ENCODE measurements around the gene BLVRA.

The BLVRA gene

DNA sequence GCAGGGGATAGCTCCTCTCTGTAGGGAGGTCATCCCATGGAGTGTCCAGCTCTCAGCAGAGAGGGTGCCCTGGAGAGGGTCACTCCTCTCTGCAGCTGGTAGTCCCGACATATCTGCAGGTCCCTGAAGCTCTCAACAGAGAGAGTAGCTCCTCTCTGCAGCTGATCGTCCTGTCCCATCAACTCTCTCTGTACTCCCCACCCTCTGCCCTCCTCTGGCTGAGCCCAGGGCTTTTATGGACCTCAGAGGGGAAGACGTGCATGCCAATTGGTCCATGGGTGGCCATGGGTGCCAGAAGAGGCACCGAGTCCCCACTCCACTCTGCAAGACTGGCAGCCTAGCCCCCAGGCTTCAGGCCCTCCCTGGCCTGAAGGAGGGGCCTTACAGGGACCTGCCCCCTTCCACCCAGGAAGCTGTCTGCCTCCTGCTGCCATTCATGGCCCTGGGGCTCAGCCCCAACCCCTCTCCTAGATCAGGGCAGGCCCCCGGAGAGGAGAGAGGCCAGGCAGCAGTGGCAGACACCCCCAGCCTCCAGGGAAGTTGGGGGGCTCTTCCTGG, 9.0 kb upstream of the BLVRA start:
- H3K4me3 ChIP-seq (ENCODE audit: insufficient read depth, low read depth, low read length, poor library complexity, severe bottlenecking), result no peak overlapping the region
- H3K27ac ChIP-seq (ENCODE audit: insufficient read depth, low read length, poor library complexity, severe bottlenecking), result no peak overlapping the region
- H3K36me3 ChIP-seq (ENCODE audit: control insufficient read depth, insufficient read depth, low read length), result no peaks in the 10 kb centered on the region
- H3K27me3 ChIP-seq (replicated peaks; ENCODE audit: control insufficient read depth, insufficient read depth, low read length, poor library complexity, severe bottlenecking), result no peaks in the 10 kb centered on the region
- H3K4me1 ChIP-seq (ENCODE audit: control insufficient read depth, insufficient read depth, low read length, poor library complexity, severe bottlenecking), result no peaks in the 10 kb centered on the region
- no peak for DNase-seq
- H3K9me3 ChIP-seq (ENCODE audit: control insufficient read depth, low read length), result no peaks in the 10 kb centered on the region

DNA sequence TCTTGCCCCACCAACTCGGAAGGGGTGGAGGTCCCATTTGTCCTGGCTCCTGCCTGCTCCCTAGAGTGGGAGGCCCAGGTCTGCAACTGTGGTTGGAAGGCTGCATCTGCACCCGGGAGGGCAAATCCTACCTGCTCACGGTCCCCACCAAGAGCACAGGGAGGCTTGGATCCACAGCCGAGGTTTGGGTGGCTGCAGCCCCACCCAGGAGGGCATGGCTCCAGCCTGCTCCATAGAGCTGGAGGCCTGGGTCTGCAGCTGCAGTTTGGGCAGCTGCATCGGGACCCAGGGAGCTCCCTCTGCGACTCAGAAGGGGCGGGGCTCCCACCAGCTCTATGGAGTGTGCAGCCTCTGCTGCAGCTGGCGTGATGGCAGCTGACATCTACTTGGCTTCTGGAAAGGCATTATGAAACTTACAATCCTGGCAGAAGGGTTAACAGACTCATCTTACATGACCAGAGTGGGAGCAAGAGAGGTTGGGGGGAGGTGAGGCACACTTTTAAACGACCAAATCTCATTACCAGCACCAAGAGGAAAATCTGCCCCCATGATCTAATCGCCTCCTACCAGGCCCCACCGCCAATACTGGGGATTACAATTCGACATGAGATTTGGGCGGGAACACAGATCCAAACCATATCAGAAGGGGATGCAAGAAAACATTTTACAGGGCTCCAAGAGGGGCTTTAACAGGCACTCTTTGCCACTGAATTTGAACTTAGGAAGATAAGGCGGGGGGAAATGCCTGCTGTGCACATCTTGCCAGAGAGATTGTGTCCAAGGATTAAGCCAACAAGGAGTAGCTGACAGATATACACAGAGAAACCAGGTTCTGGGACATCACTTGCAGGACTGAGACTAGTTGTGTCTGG, 8.2 kb upstream of the BLVRA start:
- H3K36me3 ChIP-seq (ENCODE audit: control insufficient read depth, insufficient read depth, low read length), result no peaks in the 10 kb centered on the region
- DNase-seq, result no peak
- H3K27me3 ChIP-seq (replicated peaks; ENCODE audit: control insufficient read depth, insufficient read depth, low read length, poor library complexity, severe bottlenecking), result no peaks in the 10 kb centered on the region
- H3K4me1 ChIP-seq (ENCODE audit: control insufficient read depth, insufficient read depth, low read length, poor library complexity, severe bottlenecking), result no peaks in the 10 kb centered on the region
- H3K9me3 ChIP-seq (ENCODE audit: control insufficient read depth, low read length), result no peaks in the 10 kb centered on the region
- no peak overlapping the region for H3K27ac ChIP-seq (ENCODE audit: insufficient read depth, low read length, poor library complexity, severe bottlenecking)
- H3K4me3 ChIP-seq (ENCODE audit: insufficient read depth, low read depth, low read length, poor library complexity, severe bottlenecking), result no peak overlapping the region

DNA sequence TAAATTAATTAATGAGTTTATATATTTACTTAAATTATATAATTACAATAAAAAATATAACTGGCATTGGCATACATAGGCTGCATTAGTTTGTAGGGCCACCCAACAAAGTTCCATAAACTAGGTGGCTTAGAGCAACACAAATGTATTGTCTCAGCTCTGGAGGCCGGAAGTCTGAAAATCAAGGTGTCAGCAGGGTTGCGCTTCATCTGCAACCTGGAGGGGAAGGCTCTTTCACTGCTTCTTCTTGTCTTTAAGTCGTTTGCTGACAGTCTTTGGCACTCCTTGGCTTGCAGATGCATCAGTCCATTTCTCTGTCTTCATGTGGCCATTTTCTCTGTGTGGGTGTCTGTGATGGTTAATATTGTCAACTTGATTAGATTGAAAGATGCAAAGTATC, 6.1 kb upstream of the BLVRA start:
- Histone ChIP-seq H3K4me3 (ENCODE audit: insufficient read depth, low read depth, low read length, poor library complexity, severe bottlenecking) (no peak overlapping the region), H3K27ac (ENCODE audit: insufficient read depth, low read length, poor library complexity, severe bottlenecking) (no peak overlapping the region), H3K36me3 (ENCODE audit: control insufficient read depth, insufficient read depth, low read length) (no peaks in the 10 kb centered on the region), H3K9me3 (ENCODE audit: control insufficient read depth, low read length) (no peaks in the 10 kb centered on the region), H3K27me3 (replicated peaks; ENCODE audit: control insufficient read depth, insufficient read depth, low read length, poor library complexity, severe bottlenecking) (no peaks in the 10 kb centered on the region), H3K4me1 (ENCODE audit: control insufficient read depth, insufficient read depth, low read length, poor library complexity, severe bottlenecking) (no peaks in the 10 kb centered on the region)
- DNase-seq, result no peak

DNA sequence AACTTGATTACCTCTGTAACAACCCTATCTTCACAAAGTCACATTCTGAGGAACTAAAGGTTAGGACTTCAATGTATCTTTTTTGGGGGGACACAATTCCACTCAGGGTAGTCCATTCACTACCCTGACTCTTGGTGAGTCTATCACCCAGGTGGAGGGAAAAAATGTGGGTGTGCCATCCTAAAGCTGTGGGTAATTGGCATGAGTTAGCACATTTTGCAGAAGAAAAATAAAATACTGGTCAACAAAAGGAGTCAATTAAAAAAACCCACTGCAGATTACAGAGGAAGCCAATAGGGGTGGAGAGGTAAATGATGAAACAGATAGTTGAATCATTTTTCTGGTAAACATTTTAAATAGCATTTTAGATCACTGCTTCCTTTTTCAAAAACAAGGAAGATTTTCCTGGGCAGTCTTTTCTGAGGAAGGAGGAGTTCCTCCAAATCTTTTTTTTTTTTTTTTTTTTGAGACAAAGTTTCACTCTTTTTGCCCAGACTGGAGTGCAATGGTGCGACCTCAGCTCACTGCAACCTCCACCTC, 5.1 kb upstream of the BLVRA start:
- Histone ChIP-seq H3K4me3 (ENCODE audit: insufficient read depth, low read depth, low read length, poor library complexity, severe bottlenecking) (no peak overlapping the region), H3K9me3 (ENCODE audit: control insufficient read depth, low read length) (no peaks in the 10 kb centered on the region), H3K4me1 (ENCODE audit: control insufficient read depth, insufficient read depth, low read length, poor library complexity, severe bottlenecking) (peaks cover 5% of the 10 kb centered on the region), H3K36me3 (ENCODE audit: control insufficient read depth, insufficient read depth, low read length) (no peaks in the 10 kb centered on the region), H3K27ac (ENCODE audit: insufficient read depth, low read length, poor library complexity, severe bottlenecking) (no peak overlapping the region), H3K27me3 (replicated peaks; ENCODE audit: control insufficient read depth, insufficient read depth, low read length, poor library complexity, severe bottlenecking) (no peaks in the 10 kb centered on the region)
- no peak for DNase-seq

DNA sequence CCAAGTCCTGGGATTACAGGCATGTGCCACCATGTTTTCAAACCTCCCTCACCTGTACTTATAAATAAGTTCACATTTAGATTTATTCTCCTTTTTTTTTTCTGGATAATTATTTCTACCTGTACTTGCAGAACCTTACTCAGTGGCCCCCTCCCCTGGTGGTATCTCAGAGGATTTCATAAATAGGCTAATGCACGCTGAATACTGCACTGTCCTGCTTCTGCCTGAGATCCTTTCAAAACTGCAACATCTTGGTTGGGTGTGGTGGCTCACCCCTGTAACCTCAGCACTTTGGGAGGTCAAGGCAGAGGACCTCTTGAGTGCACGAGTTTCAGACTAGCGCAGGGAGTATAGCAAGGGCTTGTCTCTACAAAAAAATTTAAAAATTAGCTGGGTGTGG, 4.6 kb upstream of the BLVRA start:
- Histone ChIP-seq H3K4me3 (ENCODE audit: insufficient read depth, low read depth, low read length, poor library complexity, severe bottlenecking) (no peak overlapping the region), H3K4me1 (ENCODE audit: control insufficient read depth, insufficient read depth, low read length, poor library complexity, severe bottlenecking) (peaks cover 5% of the 10 kb centered on the region), H3K9me3 (ENCODE audit: control insufficient read depth, low read length) (no peaks in the 10 kb centered on the region), H3K27me3 (replicated peaks; ENCODE audit: control insufficient read depth, insufficient read depth, low read length, poor library complexity, severe bottlenecking) (no peaks in the 10 kb centered on the region), H3K27ac (ENCODE audit: insufficient read depth, low read length, poor library complexity, severe bottlenecking) (no peak overlapping the region), H3K36me3 (ENCODE audit: control insufficient read depth, insufficient read depth, low read length) (no peaks in the 10 kb centered on the region)
- DNase-seq, result no peak

DNA sequence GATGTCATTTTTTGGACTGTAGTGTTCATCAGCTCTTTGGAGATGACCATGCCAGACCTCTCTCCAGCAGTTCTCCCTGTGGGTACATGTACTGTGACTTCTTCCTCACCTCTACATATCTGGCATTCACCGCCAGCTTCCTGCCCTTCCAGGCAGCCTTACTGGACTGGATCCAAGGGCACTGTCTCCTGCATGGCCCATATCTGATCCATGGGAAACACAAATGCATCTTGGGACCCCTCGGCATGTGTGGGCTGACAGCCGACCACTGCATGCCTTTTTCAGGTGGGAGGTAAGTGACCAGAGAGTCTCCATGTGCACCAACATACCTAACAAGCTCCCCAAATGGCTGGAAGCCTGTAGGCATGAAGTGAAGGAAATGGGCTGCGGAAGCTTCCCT, 3.9 kb upstream of the BLVRA start:
- Histone ChIP-seq H3K4me3 (ENCODE audit: insufficient read depth, low read depth, low read length, poor library complexity, severe bottlenecking) (no peak overlapping the region), H3K36me3 (ENCODE audit: control insufficient read depth, insufficient read depth, low read length) (no peaks in the 10 kb centered on the region), H3K27ac (ENCODE audit: insufficient read depth, low read length, poor library complexity, severe bottlenecking) (no peak overlapping the region), H3K9me3 (ENCODE audit: control insufficient read depth, low read length) (no peaks in the 10 kb centered on the region), H3K27me3 (replicated peaks; ENCODE audit: control insufficient read depth, insufficient read depth, low read length, poor library complexity, severe bottlenecking) (no peaks in the 10 kb centered on the region), H3K4me1 (ENCODE audit: control insufficient read depth, insufficient read depth, low read length, poor library complexity, severe bottlenecking) (peaks cover 5% of the 10 kb centered on the region)
- no peak for DNase-seq

DNA sequence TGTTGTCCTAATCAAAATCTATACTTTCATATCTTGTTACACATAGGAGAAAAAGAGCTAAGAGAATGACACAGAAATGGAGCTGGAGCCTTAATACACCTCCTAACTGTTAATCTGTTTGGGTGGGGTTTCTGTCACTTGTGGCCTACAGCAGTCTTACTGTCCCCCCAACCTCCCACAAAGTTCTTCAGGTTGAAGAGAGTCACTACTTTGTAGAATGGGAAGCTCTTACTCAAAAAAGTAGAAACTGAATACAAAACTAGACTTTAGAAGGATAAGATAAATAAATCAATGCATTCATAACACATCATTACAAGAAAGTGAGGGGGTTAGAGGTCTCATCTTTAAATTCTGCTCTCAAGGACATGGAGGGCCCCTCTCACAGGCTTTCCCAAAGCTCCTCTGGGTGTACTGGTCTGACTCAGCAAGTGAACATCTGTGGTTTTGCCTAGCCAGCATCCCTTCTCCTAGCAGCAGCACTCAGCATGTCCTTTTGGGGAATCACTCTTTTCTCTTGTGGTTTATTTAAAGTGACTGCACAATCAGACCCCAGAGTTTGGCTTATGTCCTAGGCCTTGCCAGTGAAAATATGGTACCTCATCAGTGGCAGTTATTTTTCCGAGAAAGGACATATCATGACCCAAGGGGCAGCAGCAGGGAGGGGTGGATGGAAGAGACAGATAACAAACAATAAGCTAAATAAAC, 2.0 kb upstream of the BLVRA start:
- Histone ChIP-seq H3K4me1 (ENCODE audit: control insufficient read depth, insufficient read depth, low read length, poor library complexity, severe bottlenecking) (peaks cover 5% of the 10 kb centered on the region), H3K36me3 (ENCODE audit: control insufficient read depth, insufficient read depth, low read length) (no peaks in the 10 kb centered on the region), H3K9me3 (ENCODE audit: control insufficient read depth, low read length) (no peaks in the 10 kb centered on the region), H3K4me3 (ENCODE audit: insufficient read depth, low read depth, low read length, poor library complexity, severe bottlenecking) (no peak overlapping the region), H3K27me3 (replicated peaks; ENCODE audit: control insufficient read depth, insufficient read depth, low read length, poor library complexity, severe bottlenecking) (no peaks in the 10 kb centered on the region), H3K27ac (ENCODE audit: insufficient read depth, low read length, poor library complexity, severe bottlenecking) (no peak overlapping the region)
- no peak for DNase-seq

DNA sequence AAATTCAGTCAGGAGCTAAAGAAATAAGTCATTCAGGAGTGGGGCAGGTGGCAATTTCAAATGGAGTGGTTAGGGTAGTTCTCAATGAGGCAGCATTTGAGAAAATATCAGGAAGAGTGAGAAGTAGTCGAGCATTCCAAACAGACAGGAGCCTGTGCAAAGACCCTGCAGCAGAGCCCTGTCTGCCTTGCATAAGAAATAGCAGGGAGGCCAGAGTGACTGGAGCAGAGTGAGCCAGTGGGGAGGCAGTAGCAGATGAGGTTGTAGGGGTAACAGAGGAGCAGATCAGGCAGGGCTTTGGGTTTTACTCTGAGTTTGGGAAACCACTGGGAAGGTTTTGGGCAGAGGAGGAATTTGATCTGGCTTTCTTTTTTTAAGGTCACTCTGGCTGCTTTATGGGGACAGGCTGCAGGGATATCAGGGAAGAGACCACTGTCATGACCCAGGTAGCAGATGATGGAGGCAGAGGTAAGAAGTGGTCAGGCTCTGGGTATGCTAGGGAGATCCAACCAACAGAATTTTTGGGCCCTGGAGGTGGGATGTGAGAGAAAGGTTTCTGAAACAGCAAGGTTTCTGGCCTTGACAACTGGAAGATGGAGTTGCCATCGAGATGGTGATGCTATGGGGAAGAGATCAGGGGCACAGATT, 1.3 kb upstream of the BLVRA start:
- no peaks in the 10 kb centered on the region for H3K36me3 ChIP-seq (ENCODE audit: control insufficient read depth, insufficient read depth, low read length)
- no peak overlapping the region for H3K4me3 ChIP-seq (ENCODE audit: insufficient read depth, low read depth, low read length, poor library complexity, severe bottlenecking)
- H3K27me3 ChIP-seq (replicated peaks; ENCODE audit: control insufficient read depth, insufficient read depth, low read length, poor library complexity, severe bottlenecking), result no peaks in the 10 kb centered on the region
- H3K27ac ChIP-seq (ENCODE audit: insufficient read depth, low read length, poor library complexity, severe bottlenecking), result no peak overlapping the region
- no peaks in the 10 kb centered on the region for H3K9me3 ChIP-seq (ENCODE audit: control insufficient read depth, low read length)
- peaks cover 5% of the 10 kb centered on the region for H3K4me1 ChIP-seq (ENCODE audit: control insufficient read depth, insufficient read depth, low read length, poor library complexity, severe bottlenecking)
- no peak for DNase-seq

DNA sequence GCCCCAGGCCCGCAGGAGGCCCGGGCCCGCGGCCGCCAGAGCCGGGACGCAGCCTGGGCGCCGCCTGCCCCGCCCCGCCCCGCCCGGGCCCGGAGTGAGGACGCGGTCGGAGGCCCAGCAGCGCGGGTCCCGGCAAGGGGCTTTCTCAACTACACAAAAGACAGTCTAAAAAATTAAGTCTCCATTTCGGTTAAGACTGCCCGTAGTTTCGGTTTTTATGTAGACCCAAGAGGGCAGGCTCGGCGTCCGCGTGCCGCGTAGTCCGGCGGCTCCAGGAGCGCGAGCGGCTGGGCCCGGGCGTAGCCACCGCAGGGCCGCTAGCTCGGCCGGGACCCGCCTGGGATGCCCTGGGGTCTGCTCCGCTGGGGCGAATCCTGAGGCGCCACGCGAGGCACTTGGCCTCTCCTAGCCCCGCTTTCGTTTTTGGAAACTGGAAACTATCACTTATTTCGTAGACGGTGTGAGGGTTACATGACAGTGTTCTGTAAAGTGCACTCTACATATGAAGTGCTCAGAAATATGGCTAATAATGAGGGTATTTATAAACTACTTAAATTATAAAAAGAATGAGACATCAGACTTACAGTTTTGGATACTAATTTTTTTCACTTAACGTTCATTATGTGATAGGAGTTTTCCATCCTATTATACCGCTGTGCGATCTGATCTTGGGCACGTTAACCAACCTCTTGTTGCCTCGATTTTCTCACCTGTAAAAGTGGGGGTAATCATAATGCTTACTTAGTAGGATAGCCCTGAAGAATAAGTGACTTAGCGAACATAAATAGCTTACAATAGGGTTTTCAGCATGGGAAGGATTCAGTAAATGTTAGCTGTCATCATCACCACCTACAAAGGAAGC, 573 bp downstream of the BLVRA start:
- Histone ChIP-seq H3K27ac (ENCODE audit: insufficient read depth, low read length, poor library complexity, severe bottlenecking) (peak overlapping the region; percentile 70), H3K27me3 (replicated peaks; ENCODE audit: control insufficient read depth, insufficient read depth, low read length, poor library complexity, severe bottlenecking) (no peaks in the 10 kb centered on the region), H3K36me3 (ENCODE audit: control insufficient read depth, insufficient read depth, low read length) (no peaks in the 10 kb centered on the region), H3K9me3 (ENCODE audit: control insufficient read depth, low read length) (no peaks in the 10 kb centered on the region), H3K4me3 (ENCODE audit: insufficient read depth, low read depth, low read length, poor library complexity, severe bottlenecking) (peak overlapping the region; percentile 95), H3K4me1 (ENCODE audit: control insufficient read depth, insufficient read depth, low read length, poor library complexity, severe bottlenecking) (peaks cover 5% of the 10 kb centered on the region)
- DNase-seq, result peak; percentile 6 to 43 (median 30)

Measured in effector memory CD4-positive, alpha-beta T cell (primary cell).